Measurements from ENCODE around the gene ANO1.
"Not testable (repeated sequence)": the region's sequence is repeated elsewhere in the genome, so short reads cannot be mapped to it uniquely, and the experiment has no call there.

Gene ANO1

GRCh38 chr11:70078095-70078780 lies at the start of gene ANO1:
TSS of gene ANO1 (plus strand) at chr11:70078317. CDS start at chr11:70078607, 290 bp downstream.
- no peak for DNase-seq

- no peak for DNase-seq
Measured at GRCh38 chr11:70029115-70029860, 48.8 kb upstream of the ANO1 start.

GRCh38 chr11:70029861-70030380 lies 48.2 kb upstream of the ANO1 start:
- no peak for DNase-seq

GRCh38 chr11:70030412-70030811 lies 47.7 kb upstream of the ANO1 start:
- no peak for DNase-seq

GRCh38 chr11:70031631-70032469 lies 46.3 kb upstream of the ANO1 start:
- DNase-seq: no peak

GRCh38 chr11:70032470-70032795 lies 45.7 kb upstream of the ANO1 start:
- no peak for DNase-seq

- DNase-seq: no peak
Measured at GRCh38 chr11:70032943-70033710, 45.0 kb upstream of the ANO1 start.

GRCh38 chr11:70033711-70034070 lies 44.4 kb upstream of the ANO1 start:
- DNase-seq: no peak

- no peak for DNase-seq
Measured at GRCh38 chr11:70034740-70035365, 43.3 kb upstream of the ANO1 start.

GRCh38 chr11:70035665-70036064 lies 42.5 kb upstream of the ANO1 start:
- DNase-seq: not testable (repeated sequence)

- no peak for DNase-seq
Measured at GRCh38 chr11:70036971-70037882, 40.9 kb upstream of the ANO1 start.

GRCh38 chr11:70038034-70038834 lies 39.9 kb upstream of the ANO1 start:
- DNase-seq: no peak

GRCh38 chr11:70040452-70040851 lies 37.7 kb upstream of the ANO1 start:
- no peak for DNase-seq

GRCh38 chr11:70040869-70041501 lies 37.1 kb upstream of the ANO1 start:
- DNase-seq: no peak

- DNase-seq: no peak
Measured at GRCh38 chr11:70043482-70043881, 34.6 kb upstream of the ANO1 start.

GRCh38 chr11:70046089-70046488 lies 32.0 kb upstream of the ANO1 start:
- DNase-seq: no peak

GRCh38 chr11:70048279-70049024 lies 29.7 kb upstream of the ANO1 start:
- DNase-seq: no peak

GRCh38 chr11:70049045-70049444 lies 29.1 kb upstream of the ANO1 start:
- no peak for DNase-seq

- no peak for DNase-seq
Measured at GRCh38 chr11:70050243-70050642, 27.9 kb upstream of the ANO1 start.
